Astrocyte of the cerebellum (primary cell): ENCODE data around the gene CASQ2.

Experiments used
- DNase-seq: peaks from one replicate; pipeline ENCODE4 v3.0.0-alpha.2; 2011; ENCODE audit warnings: low read depth
- H3K4me3 ChIP-seq: 2 replicates; pipeline ENCODE4 v1.5.1; 2011; ENCODE audit warnings: mild to moderate bottlenecking, low read depth, low read length, moderate library complexity
- in situ Hi-C: cut with HindIII; loops from 2 replicates; pipeline ENCODE4 v1.10.0; 2017; ENCODE audit warnings: low sequenced_read_pairs
- TF ChIP-seq, protein P1 (sequence below): IDR thresholded peaks from 2 replicates; pipeline ENCODE4 v1.5.1; 2012; ENCODE audit warnings: low read length, low read depth, moderate library complexity, mild to moderate bottlenecking; ENCODE audit errors: missing control alignments

Gene CASQ2

DNA sequence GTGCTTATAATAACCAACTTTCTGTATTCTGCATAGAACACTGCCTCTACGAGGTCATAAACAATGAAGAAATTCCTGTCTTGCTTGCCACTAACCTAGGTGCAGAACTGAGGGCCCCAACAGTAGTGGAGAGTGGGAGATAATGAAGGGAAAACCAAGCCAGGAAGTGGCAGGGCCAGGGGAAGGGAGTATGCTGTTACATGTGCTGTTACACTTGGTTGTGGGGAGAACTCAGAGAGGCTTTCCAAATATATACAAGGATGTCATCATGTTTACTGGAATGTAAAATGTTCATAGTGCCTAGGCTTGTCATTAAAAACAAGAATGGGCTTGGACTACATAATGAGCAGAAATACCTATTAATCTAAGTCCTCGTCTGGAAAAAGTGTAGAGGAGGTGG is 41.3 kb upstream of the CASQ2 start:
- H3K4me3 ChIP-seq = no peak overlapping the region
- in situ Hi-C loops = no loop called here
- TF ChIP-seq, protein P1, sequence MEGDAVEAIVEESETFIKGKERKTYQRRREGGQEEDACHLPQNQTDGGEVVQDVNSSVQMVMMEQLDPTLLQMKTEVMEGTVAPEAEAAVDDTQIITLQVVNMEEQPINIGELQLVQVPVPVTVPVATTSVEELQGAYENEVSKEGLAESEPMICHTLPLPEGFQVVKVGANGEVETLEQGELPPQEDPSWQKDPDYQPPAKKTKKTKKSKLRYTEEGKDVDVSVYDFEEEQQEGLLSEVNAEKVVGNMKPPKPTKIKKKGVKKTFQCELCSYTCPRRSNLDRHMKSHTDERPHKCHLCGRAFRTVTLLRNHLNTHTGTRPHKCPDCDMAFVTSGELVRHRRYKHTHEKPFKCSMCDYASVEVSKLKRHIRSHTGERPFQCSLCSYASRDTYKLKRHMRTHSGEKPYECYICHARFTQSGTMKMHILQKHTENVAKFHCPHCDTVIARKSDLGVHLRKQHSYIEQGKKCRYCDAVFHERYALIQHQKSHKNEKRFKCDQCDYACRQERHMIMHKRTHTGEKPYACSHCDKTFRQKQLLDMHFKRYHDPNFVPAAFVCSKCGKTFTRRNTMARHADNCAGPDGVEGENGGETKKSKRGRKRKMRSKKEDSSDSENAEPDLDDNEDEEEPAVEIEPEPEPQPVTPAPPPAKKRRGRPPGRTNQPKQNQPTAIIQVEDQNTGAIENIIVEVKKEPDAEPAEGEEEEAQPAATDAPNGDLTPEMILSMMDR = no peak
- DNase-seq = no peak

DNA sequence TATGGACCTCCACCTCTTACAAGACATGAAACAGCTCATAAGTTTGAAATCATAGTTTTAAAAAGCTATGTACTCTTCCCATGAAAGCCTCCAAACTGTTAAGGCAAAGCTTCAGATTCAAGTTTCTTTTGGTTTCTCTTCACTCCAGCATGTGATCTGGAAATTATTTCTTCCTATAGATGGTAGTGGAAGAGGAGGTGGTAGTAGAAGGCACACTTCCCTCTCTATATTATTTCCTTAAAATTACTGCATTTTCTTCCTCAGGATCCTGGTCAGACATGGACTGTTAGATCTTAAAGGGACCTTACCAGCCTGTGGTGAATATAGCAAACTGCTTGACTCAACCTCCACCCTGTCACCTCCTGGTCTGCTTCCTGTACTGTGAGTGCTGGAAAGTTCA is 40.6 kb upstream of the CASQ2 start:
- no peak overlapping the region for H3K4me3 ChIP-seq
- in situ Hi-C loops = no loop called here
- TF ChIP-seq, protein P1 = no peak
- DNase-seq = no peak

DNA sequence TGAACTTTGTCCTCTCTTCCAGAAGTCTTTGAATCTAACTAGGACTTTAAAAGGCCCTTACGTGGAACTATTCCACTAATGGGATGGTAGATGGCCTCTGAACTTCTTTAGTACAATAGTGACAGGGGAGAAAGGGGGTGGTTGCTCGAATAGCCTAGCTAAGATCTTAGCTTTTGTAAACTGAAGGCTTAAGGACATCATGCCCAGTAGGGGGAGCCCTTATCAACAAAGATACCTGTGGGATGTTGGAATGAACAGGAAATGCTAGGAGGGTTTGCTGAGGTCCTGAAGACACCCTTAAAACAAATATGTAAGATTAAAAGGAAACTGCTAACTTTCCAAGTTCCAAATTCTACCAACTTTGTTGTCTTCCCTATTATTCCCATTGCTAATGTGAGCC is 39.2 kb upstream of the CASQ2 start:
- no peak overlapping the region for H3K4me3 ChIP-seq
- TF ChIP-seq, protein P1 = peak; percentile 80
- in situ Hi-C loops = no loop called here
- DNase-seq = peak; percentile 59

DNA sequence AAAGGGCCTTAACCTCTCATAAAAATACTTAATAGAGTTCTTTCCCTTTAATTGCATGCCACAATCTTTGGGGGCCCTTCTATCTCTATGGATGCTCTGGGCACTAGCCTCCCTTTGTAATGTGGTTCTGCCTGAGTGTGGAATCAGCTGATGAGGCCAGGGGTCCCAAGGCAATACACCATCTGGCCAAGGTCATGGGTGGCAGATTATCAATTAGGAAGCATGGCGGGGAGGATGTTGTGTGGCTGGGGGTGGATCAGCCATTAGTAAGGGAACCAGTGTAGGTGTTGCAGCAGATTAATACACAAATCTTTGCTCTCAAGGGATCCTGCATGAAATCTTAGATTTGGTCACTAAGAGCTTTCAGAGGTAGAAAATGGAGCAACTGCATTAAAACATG is 37.1 kb upstream of the CASQ2 start:
- DNase-seq = no peak
- in situ Hi-C loops = no loop called here
- TF ChIP-seq, protein P1 = no peak
- H3K4me3 ChIP-seq = no peak overlapping the region

DNA sequence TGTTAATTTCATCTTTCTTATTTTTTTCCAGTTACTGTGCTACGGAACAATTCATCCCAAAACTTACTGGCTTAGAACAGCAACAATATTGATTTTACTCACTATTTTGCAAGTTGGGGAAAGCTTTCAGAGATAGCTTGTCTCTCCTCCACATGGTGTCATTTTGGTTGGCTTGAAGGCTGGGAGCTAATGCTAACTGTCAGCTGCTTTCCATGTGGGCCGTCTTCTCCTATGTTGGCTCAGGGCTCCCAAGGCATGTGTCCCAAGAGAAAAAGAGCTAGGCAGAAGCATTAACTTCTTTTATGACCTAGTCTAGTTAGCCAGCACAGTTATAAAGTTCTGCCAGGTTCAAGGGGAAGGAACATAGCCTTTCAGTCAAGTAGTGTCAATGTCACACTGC is 33.9 kb upstream of the CASQ2 start:
- H3K4me3 ChIP-seq = no peak overlapping the region
- TF ChIP-seq, protein P1 = no peak
- in situ Hi-C loops = no loop called here
- no peak for DNase-seq

DNA sequence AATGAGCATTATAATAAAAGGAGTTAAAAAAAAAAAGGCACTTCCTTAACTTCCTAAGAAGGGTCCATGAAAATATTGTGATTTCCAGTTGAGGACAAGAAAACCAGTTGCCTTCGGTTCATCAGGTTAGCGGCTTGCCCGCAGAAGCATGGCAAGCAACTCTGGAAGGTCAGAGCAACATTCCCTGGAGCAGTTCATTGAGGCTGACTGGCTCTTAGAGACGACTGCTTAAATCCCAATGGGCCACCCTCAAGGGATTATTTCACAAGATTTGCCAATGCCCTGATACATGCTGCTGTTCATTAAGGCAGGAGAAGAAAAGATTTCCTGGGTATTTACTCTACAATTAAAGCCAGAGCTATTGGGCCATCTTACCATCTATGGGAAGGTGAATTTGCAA is 29.0 kb upstream of the CASQ2 start:
- H3K4me3 ChIP-seq = no peak overlapping the region
- TF ChIP-seq, protein P1 = no peak
- DNase-seq = no peak
- in situ Hi-C loops = no loop called here

DNA sequence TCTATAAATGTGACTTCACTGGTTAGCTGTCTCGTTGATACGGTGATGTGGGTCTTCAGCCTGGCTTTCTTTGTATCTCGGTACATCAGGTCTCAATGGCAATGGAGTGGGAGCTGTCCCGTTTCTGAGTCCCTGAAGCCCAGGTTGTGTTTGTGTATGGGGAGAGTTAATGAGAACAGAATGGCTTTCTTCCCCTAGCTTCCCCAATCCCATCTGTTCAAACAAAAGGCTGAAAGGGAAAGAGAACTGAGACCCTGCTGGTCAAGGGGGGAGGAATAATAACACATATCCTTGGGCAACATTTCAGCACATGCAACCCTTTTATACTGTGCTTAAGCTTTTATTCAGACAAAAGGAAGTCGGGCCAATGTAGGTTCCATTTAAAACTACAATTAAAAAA is 28.4 kb upstream of the CASQ2 start:
- in situ Hi-C loops = no loop called here
- TF ChIP-seq, protein P1 = no peak
- no peak for DNase-seq
- H3K4me3 ChIP-seq = no peak overlapping the region
